Lower lobe of right lung (tissue), 2 donors: ENCODE data around the gene GNGT1. TPM values are rescaled to one million over a fixed set of nuclear protein-coding genes. Genes with fewer than 3 reads are reported as not detected.
A peak's percentile ranks its signal among the peaks of the same experiment; 100 is the strongest.

ENCODE experiments used
- ATAC-seq, 2 donors: fragments of 200-7000 bp; cut with Tn5 transposase; one replicate each; pipeline ENCODE4 v1.9.1; 2020 to 2022; ENCODE audit warnings: mild to moderate bottlenecking in 2 of 2, moderate library complexity in 2 of 2
- DNase-seq: peaks from one replicate; pipeline ENCODE4 v3.0.0-alpha.2; 2020
- H3K27ac ChIP-seq: fragments of 200-600 bp; one replicate; pipeline ENCODE4 v1.8.0; 2022
- H3K27me3 ChIP-seq: fragments of 200-600 bp; one replicate; pipeline ENCODE4 v1.8.0; 2022; ENCODE audit warnings: low read depth
- H3K36me3 ChIP-seq: fragments of 200-600 bp; one replicate; pipeline ENCODE4 v1.8.0; 2022; ENCODE audit warnings: mild to moderate bottlenecking
- H3K4me1 ChIP-seq: fragments of 200-600 bp; one replicate; pipeline ENCODE4 v1.8.0; 2022
- H3K4me3 ChIP-seq: fragments of 200-600 bp; one replicate; pipeline ENCODE4 v1.8.0; 2022; ENCODE audit warnings: mild to moderate bottlenecking
- H3K9me3 ChIP-seq: fragments of 200-600 bp; one replicate; pipeline ENCODE4 v1.8.0; 2022
- CTCF ChIP-seq: fragments of 200-600 bp; IDR thresholded peaks from one replicate; pipeline ENCODE4 v1.8.0; 2022; ENCODE audit warnings: antibody characterized with exemption, mild to moderate bottlenecking
- intact Hi-C: fragments of 100-400 bp; cut with DNase I; formaldehyde crosslinking; loops from one replicate; pipeline ENCODE4 v1.11.0; 2022
- total RNA-seq: library from RNA; stranded (reverse); fragmentation: NEBNext Ultra II Directional; extraction: Animal tissue kit (Norgen Biotek cat#: 25700); gene quantifications from one replicate; pipeline ENCODE4 v1.2.1, GENCODE V29; 2021
- donor health status: DM: no; HTN: yes; CAD: no; lungs with severe emphysema.

Gene GNGT1
- total RNA-seq, 1 donor from 2014 or later = not detected

- DNase-seq = no peak
- H3K27ac ChIP-seq = peak overlapping the region; percentile 44
- TF ChIP-seq CTCF = no peak
- H3K4me1 ChIP-seq = peaks cover 17% of the 10 kb centered on the region
- ATAC-seq = no peak
- H3K36me3 ChIP-seq = no peaks in the 10 kb centered on the region
- no peaks in the 10 kb centered on the region for H3K27me3 ChIP-seq
- intact Hi-C loops = no loop called here
- no peak overlapping the region for H3K4me3 ChIP-seq
- no peaks in the 10 kb centered on the region for H3K9me3 ChIP-seq
Observed at GRCh38 chr7:93945756-93946535, 39.6 kb downstream of the GNGT1 start.

DNA sequence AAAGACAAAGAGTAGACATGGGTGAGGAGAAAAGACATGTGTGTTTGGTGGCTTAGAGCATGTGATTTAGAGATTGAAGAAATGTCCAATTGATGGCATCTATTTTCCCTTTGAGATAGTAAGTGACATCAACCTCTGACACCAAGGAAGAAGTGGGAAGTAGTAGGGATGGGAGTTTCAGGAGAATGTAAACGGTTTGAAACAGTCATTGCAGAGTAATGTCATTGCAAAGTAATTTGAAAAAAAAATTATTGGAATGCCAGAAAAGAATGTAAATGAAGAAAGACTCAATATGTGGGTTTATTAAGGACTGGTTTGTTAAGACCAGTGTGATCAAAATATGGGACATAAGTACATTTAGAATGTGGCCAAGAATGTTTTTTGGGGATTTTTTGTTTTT, 41.7 kb downstream of the GNGT1 start:
- Histone ChIP-seq H3K9me3 (no peaks in the 10 kb centered on the region), H3K27ac (no peak overlapping the region), H3K4me1 (peaks cover 17% of the 10 kb centered on the region), H3K4me3 (no peak overlapping the region), H3K36me3 (no peaks in the 10 kb centered on the region), H3K27me3 (no peaks in the 10 kb centered on the region)
- intact Hi-C loops = no loop called here
- no peak for ATAC-seq
- DNase-seq = no peak
- TF ChIP-seq CTCF = no peak

- Histone ChIP-seq H3K36me3 (no peaks in the 10 kb centered on the region), H3K4me3 (no peak overlapping the region), H3K27ac (no peak overlapping the region), H3K4me1 (peaks cover 17% of the 10 kb centered on the region), H3K9me3 (no peaks in the 10 kb centered on the region), H3K27me3 (no peaks in the 10 kb centered on the region)
- intact Hi-C loops = no loop called here
- TF ChIP-seq CTCF = no peak
- DNase-seq (no peak), ATAC-seq (no peak)
Observed at GRCh38 chr7:93948873-93949272, 42.5 kb downstream of the GNGT1 start.

- Histone ChIP-seq H3K9me3 (no peaks in the 10 kb centered on the region), H3K4me1 (peaks cover 13% of the 10 kb centered on the region), H3K27ac (no peak overlapping the region), H3K36me3 (no peaks in the 10 kb centered on the region), H3K27me3 (no peaks in the 10 kb centered on the region), H3K4me3 (no peak overlapping the region)
- no peak for TF ChIP-seq CTCF
- ATAC-seq (no peak), DNase-seq (no peak)
- intact Hi-C loops = no loop called here
Observed at GRCh38 chr7:93949423-93949822, 43.1 kb downstream of the GNGT1 start.

GRCh38 chr7:93955304-93955703, 48.9 kb downstream of the GNGT1 start:
- no peak for DNase-seq

More at GRCh38 chr7:93955304-93955703, 48.9 kb downstream of the GNGT1 start:
- Histone ChIP-seq H3K4me1 (no peaks in the 10 kb centered on the region), H3K4me3 (no peak overlapping the region), H3K27ac (no peak overlapping the region), H3K9me3 (no peaks in the 10 kb centered on the region), H3K36me3 (no peaks in the 10 kb centered on the region), H3K27me3 (no peaks in the 10 kb centered on the region)
- no peak for ATAC-seq
- intact Hi-C loops = no loop called here
- no peak for TF ChIP-seq CTCF
